ENCODE measurements around the gene RELA. TPM values are rescaled to one million over a fixed set of nuclear protein-coding genes. Genes with fewer than 3 reads are reported as not detected.

The RELA gene
- total RNA-seq, 1 donor from 2014 or later: 62.6 TPM

DNA sequence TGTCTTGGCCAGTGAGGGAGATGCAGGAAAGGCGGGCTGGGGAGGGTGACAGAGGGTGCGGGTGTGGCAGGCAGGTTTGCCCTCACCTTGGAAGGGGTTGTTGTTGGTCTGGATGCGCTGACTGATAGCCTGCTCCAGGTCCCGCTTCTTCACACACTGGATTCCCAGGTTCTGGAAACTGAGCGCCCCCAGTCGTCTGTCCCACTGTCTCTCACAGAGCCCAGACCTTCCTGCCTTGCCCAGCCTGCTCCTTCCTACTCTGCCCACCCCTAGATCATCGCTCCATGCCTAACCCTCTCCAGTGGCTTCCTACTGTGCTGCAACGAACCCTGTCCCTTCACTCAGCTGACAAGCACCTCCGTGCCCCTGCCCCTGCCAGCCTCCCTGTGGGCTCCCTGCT is 2.7 kb downstream of the RELA start:
- Mint-ChIP-seq H3K27ac (ENCODE audit: unreplicated experiment) (no peak overlapping the region), H3K36me3 (ENCODE audit: low read depth, unreplicated experiment) (peaks cover 51% of the 10 kb centered on the region), H3K4me1 (ENCODE audit: unreplicated experiment) (peaks cover 31% of the 10 kb centered on the region), H3K27me3 (ENCODE audit: unreplicated experiment) (peaks cover 31% of the 10 kb centered on the region), H3K9me3 (ENCODE audit: unreplicated experiment) (no peaks in the 10 kb centered on the region), H3K4me3 (ENCODE audit: unreplicated experiment) (peak overlapping the region; percentile 66)
- no peak for DNase-seq (ENCODE audit: low spot score)
- TF ChIP-seq, protein P1, sequence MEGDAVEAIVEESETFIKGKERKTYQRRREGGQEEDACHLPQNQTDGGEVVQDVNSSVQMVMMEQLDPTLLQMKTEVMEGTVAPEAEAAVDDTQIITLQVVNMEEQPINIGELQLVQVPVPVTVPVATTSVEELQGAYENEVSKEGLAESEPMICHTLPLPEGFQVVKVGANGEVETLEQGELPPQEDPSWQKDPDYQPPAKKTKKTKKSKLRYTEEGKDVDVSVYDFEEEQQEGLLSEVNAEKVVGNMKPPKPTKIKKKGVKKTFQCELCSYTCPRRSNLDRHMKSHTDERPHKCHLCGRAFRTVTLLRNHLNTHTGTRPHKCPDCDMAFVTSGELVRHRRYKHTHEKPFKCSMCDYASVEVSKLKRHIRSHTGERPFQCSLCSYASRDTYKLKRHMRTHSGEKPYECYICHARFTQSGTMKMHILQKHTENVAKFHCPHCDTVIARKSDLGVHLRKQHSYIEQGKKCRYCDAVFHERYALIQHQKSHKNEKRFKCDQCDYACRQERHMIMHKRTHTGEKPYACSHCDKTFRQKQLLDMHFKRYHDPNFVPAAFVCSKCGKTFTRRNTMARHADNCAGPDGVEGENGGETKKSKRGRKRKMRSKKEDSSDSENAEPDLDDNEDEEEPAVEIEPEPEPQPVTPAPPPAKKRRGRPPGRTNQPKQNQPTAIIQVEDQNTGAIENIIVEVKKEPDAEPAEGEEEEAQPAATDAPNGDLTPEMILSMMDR (IDR thresholded peaks at IDR 0.05; ENCODE audit: unreplicated experiment): no peak

DNA sequence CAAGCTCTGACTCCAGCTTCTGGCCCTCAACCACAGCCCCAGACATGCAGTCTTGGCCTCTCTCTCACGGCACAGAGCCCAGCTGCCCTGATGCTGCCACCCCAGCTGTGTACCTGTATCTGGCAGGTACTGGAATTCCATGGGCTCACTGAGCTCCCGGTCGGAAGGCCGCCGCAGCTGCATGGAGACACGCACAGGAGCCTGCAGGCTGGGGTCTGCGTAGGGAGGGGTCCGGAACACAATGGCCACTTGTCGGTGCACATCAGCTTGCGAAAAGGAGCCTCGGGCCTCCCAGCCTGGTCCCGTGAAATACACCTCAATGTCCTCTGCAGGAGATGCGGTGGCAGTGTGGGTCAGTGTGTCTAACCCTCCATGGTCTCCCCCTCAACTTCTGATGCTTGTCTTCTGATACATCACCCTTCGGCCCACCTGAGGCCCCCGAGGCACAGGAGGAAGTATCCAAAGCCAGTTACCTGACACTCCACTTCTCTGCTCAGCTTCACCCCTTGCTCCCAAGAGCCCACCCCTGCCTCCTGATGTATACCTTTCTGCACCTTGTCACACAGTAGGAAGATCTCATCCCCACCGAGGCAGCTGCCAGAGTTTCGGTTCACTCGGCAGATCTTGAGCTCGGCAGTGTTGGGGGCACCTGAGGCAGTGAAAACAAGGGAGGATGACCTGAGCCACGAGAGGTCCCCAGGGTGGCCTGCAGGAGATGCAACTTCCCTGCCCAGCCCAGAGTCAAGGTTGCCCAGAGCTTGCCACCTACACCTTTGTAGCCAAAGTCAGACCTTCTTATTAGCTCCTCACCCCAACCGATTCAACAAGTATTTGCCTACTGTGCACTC is 4.3 kb downstream of the RELA start:
- Mint-ChIP-seq H3K4me1 (ENCODE audit: unreplicated experiment) (peaks cover 38% of the 10 kb centered on the region), H3K27me3 (ENCODE audit: unreplicated experiment) (peaks cover 34% of the 10 kb centered on the region), H3K4me3 (ENCODE audit: unreplicated experiment) (peak overlapping the region; percentile 62), H3K27ac (ENCODE audit: unreplicated experiment) (peak overlapping the region; percentile 64), H3K9me3 (ENCODE audit: unreplicated experiment) (no peaks in the 10 kb centered on the region), H3K36me3 (ENCODE audit: low read depth, unreplicated experiment) (peaks cover 58% of the 10 kb centered on the region)
- TF ChIP-seq, protein P1 (IDR thresholded peaks at IDR 0.05; ENCODE audit: unreplicated experiment): no peak
- DNase-seq (ENCODE audit: low spot score): no peak

DNA sequence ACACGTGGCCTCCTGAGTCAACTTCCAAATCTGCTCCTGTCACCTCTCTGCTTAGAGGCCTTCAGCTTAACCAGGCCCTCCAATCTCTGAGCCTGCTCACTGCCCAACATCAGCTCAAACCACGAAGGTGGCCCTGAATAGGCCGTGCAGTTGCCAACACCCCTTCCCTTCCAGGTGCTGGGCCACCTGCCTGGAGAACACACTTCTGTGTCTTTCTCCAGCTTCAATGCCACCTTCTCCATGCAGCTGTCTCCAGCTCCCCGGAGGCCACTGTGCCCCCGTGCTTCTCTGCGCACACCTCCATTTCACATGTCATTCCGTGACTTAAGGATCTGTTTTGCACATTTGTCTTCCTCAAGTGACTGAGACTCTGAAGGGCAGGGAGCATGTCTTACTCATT is 5.3 kb downstream of the RELA start:
- Mint-ChIP-seq H3K4me1 (ENCODE audit: unreplicated experiment) (peaks cover 46% of the 10 kb centered on the region), H3K27ac (ENCODE audit: unreplicated experiment) (peak overlapping the region; percentile 64), H3K9me3 (ENCODE audit: unreplicated experiment) (no peaks in the 10 kb centered on the region), H3K36me3 (ENCODE audit: low read depth, unreplicated experiment) (peaks cover 62% of the 10 kb centered on the region), H3K27me3 (ENCODE audit: unreplicated experiment) (peaks cover 38% of the 10 kb centered on the region), H3K4me3 (ENCODE audit: unreplicated experiment) (peak overlapping the region; percentile 78)
- TF ChIP-seq, protein P1 (IDR thresholded peaks at IDR 0.05; ENCODE audit: unreplicated experiment): no peak
- no peak for DNase-seq (ENCODE audit: low spot score)

DNA sequence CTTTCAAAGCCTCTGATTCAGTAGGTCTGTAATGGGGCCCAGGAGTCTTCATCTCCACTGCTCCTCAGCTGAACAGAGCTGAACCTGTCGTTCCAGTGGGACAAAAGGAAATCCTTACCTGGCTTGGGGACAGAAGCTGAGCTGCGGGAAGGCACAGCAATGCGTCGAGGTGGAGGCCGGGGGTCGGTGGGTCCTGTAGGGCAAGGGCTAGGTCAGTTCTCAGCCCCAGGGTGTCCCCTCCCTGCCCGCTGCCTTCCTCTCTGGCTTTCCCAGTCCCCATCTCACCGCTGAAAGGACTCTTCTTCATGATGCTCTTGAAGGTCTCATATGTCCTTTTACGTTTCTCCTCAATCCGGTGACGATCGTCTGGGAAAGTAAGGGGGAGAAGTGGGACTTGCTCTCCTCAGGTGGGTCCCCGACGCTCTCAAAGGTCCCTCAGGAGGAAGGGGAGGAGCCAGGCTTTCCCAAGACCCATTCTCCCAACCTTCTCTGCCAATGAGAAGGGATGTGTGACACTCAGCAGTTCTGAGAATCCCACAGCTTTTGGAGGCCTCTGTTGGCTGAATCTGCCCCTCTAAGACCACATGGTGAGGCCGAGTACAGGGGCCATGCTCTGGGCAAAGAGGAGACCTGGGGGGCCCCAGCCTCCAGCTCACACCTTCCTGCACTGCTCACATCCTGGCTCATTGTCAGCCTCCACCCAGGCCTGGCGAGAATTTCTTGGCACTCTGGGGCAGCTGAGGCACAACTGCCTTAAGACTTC is 7.0 kb downstream of the RELA start:
- peak overlapping the region; percentile 89 for H3K27ac Mint-ChIP-seq (ENCODE audit: unreplicated experiment)
- no peak for DNase-seq (ENCODE audit: low spot score)
- peaks cover 49% of the 10 kb centered on the region for H3K27me3 Mint-ChIP-seq (ENCODE audit: unreplicated experiment)
- H3K4me1 Mint-ChIP-seq (ENCODE audit: unreplicated experiment): peaks cover 59% of the 10 kb centered on the region
- no peaks in the 10 kb centered on the region for H3K9me3 Mint-ChIP-seq (ENCODE audit: unreplicated experiment)
- H3K4me3 Mint-ChIP-seq (ENCODE audit: unreplicated experiment): peak overlapping the region; percentile 74
- TF ChIP-seq, protein P1 (IDR thresholded peaks at IDR 0.05; ENCODE audit: unreplicated experiment): no peak
- peaks cover 71% of the 10 kb centered on the region for H3K36me3 Mint-ChIP-seq (ENCODE audit: low read depth, unreplicated experiment)
